Raji (cell line): Measurements from ENCODE around the gene ALAS1.

ENCODE experiments used
- POLR2A ChIP-seq: IDR thresholded peaks from 2 replicates; pipeline ENCODE4 v1.6.1; 2011; ENCODE audit warnings: low read depth, low read length, control low read depth; ENCODE audit not compliant: insufficient read depth

The ALAS1 gene

DNA sequence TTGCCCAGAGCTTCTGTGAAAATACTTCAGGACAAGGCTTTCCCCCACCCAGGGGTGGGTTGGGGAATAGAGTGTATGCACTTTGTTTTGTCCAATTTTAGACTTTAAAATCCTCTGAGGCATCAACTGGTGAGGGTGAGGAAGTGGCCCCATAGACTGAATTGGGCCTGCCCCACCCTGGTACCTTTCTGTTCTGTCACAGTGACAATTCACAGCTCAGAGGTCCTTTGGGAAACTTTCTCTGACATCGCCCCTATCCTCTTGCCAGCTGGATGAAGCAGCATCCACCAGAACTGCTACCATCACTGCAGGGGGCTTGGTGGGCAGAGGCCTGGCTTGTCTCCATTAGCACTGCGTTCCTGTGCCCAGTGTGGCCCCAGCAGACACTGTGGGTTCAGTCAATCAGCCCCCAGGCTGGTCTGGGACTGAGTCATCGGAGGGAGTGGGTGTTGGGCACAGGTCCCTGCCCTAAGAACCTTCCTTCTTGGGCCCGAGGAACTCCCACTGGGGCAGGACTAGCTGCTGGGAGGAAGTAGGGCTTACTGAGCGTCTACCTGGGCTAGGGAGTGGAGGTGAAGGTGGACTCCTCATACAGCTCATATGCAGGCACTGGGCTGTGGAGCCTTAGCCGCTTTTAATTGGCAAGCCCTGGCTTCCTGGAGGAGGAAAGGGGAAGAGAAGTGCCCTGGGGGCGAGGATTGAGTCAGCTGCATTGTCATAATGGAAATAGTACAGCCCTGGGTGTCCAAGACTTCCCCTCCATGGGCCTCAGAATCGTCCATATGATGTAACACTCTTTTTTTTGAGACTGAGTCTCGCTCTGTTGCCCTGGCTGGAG, 46.0 kb downstream of the ALAS1 start:
- no peak; the same call in 1 of the 2 replicates for TF ChIP-seq POLR2A

DNA sequence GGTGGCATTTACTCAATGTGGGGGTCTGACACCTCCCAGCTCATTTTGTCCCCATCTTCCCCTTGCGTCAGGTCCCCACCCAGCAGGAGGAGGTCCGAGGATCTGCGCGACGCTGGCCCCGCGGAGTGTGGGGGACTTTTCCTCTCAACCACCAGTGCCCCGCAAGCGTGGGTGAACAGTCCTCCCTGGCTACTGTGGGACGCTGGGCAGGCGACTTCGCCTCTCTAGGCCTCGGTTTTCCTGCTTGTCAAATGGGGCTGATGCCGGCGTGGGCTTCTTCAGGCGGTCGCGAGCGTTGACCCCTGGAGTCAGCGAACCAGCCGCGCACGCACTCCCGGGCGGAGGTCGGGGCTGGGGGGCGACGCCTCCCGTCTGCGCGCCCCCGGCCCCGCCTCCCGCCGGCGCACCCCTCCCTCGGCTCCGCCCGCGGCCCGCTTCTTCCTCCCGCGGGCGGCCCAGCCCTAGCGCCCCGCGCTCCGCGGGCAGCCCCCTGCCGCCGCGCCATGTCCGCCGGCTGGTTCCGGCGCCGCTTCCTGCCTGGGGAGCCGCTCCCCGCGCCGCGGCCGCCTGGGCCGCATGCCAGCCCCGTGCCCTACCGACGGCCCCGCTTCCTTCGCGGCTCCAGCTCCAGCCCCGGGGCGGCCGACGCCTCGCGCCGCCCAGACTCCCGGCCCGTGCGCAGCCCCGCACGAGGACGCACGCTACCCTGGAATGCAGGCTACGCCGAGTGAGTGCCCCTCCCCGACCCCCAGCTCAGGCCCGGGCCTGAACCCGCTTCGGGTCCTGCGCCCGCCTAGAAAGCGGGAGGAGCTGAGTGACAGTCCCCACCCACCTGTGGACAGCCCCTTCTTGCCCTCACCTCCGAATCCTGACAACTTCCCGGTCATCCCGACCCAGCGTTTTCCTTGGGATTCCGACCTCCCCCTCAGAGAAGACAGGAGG, 47.6 kb downstream of the ALAS1 start, which contains the start of gene PPM1M:
PPM1M (plus strand) TSS at position 438 of the 942 bp plus-strand sequence; CDS start at position 504, 66 bp downstream.
- TF ChIP-seq POLR2A, result no peak

DNA sequence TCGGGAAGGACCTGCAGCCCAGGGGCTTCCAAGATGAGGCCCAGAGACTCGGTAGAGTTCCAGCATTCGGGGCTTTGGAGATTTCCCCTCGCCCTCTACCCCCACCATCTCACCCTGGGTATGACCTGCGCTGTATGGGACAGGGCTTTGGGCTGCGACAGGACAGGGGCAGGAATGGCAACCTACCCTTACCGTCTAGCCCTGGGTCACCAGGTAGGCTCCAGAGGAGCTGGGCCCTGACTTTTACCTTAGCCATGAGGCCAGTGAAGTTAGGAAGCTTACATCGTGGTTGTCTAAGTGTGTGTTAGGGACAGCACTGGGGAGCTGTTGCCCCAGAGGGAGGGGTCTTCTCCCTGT, 48.3 kb downstream of the ALAS1 start:
- TF ChIP-seq POLR2A, result no peak

DNA sequence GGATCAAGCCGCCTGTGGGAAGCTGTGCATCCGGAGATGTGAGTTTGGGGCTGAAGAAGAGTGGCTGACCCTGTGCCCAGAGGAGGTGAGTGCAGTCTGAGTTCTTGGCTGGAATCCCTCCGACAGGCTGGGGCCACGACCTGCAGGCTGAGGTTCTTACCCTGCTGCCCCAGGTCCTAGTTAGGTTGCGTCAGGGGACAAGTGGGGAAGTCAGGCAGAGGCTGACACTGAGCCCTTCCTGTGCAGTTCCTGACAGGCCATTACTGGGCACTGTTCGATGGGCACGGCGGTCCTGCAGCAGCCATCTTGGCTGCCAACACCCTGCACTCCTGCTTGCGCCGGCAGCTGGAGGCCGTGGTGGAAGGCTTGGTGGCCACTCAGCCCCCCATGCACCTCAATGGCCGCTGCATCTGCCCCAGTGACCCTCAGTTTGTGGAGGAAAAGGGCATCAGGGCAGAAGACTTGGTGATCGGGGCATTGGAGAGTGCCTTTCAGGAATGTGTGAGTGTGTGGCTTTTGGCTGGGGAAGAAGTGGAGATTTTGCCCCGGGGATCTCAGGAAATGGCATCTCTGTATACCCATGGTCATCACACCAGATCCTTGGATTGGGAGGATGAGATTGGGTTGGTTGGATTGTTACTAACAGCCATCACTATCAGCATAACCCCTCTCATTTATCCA, 48.9 kb downstream of the ALAS1 start:
- TF ChIP-seq POLR2A, result no peak

DNA sequence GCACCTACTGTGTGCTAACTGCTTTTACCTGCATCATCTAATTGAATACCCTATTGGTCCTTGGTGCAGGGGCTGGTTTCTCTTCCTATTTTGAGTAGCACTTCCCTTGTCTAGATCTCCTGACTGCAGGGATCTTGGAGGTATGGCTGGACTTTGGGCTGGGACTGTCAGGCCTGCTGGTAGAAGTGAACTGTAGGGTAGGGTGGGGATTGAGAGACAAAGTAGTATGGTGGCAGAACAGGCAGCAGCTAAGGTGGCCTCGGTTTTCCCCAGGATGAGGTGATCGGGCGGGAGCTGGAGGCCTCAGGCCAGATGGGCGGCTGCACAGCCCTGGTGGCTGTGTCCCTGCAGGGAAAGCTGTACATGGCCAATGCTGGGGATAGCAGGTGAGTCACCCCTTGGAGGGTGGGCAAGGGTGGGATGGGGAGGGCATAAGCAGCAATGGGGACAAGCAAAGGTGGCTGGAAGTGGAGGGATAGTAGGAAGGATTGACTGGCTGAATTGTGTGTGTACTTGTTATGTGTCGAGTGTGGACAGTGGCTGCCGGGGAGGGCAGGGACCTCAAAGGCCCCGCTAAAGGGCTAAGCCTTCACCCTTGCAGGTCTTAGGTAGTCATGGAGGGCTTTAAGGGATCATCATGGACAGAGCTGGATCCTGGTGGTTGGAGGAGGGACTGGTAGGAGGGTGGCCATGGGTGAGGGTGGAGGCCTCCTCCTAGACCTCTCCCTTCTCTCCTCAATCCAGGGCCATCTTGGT, 49.6 kb downstream of the ALAS1 start:
- TF ChIP-seq POLR2A, result no peak

DNA sequence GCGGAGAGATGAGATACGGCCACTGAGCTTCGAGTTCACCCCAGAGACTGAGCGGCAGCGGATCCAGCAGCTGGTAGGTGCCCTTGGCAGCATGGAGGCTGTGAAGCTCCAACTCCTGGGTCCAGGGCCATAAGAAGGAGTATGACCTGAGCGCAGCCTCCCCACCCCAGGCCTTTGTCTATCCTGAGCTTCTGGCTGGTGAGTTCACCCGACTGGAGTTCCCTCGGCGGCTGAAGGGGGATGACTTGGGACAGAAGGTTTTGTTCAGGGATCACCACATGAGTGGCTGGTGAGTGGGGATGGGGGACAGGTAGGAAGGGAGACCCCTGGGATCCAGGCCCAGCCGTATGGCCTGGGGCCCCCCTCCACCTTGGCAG, 50.2 kb downstream of the ALAS1 start:
- no peak for TF ChIP-seq POLR2A

DNA sequence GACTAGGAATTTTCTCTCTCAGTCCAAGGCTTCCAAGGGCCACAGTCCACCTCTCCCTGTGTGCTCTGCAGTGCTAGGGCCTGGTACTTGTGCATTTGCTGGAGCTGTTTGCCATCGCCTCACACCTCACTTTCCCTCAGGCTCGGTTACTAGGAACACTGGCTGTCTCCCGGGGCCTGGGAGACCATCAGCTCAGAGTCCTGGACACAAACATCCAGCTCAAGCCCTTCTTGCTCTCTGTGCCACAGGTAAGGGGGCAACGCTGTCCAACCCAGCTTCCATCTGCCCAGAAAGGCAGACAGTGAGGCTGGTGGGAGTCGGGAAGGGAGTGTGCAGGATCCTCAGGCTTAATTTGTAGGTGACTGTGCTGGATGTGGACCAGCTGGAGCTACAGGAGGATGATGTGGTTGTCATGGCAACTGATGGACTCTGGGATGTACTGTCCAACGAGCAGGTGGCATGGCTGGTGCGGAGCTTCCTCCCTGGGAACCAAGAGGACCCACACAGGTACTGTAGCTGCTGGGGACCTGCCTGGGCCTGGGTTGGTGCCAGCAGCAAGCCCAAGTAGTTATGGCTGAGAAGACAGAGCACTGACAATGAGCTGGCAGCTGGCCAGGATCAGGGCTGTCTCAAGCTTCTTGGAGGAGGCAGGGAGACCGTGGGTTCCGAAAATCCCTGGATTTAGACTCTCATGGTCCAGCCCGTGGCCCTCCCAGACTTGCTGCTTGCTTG, 51.0 kb downstream of the ALAS1 start:
- no peak for TF ChIP-seq POLR2A

DNA sequence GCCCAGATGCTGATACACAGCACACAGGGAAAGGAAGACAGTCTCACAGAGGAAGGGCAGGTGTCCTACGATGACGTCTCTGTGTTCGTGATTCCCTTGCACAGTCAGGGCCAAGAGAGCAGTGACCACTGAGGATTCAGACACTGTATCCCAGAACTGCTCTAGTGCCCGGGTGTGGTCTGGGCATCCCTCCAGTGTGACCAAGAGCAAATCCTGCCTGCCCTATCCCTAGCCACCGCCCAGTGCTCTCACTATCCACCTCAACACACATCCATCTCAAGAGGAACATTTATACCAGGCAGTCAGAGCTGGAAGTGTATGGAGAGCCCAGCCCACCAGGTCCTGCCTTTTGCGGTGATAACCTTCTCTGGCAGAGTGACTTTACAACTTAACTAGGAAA, 51.7 kb downstream of the ALAS1 start:
- TF ChIP-seq POLR2A, result no peak

DNA sequence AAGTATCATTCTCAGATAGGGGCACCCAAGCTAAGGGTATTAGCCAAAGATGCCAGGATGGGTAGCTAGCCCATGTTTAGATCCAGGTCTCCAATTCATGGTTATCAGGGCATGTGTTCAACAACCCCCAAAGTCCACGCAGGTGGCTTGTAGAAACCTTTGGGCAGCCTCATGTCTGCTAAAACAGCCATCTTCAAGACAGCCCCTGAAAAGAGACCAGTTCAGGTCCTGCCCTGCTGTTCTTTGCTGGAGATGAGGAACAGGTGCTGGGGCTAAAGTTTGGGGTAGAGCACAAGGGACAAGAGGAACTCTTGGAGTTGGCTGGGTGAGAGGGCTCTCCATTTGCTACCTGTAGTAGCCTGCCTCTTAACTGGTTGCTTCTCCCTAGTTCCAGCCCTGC, 52.2 kb downstream of the ALAS1 start:
- no peak for TF ChIP-seq POLR2A

DNA sequence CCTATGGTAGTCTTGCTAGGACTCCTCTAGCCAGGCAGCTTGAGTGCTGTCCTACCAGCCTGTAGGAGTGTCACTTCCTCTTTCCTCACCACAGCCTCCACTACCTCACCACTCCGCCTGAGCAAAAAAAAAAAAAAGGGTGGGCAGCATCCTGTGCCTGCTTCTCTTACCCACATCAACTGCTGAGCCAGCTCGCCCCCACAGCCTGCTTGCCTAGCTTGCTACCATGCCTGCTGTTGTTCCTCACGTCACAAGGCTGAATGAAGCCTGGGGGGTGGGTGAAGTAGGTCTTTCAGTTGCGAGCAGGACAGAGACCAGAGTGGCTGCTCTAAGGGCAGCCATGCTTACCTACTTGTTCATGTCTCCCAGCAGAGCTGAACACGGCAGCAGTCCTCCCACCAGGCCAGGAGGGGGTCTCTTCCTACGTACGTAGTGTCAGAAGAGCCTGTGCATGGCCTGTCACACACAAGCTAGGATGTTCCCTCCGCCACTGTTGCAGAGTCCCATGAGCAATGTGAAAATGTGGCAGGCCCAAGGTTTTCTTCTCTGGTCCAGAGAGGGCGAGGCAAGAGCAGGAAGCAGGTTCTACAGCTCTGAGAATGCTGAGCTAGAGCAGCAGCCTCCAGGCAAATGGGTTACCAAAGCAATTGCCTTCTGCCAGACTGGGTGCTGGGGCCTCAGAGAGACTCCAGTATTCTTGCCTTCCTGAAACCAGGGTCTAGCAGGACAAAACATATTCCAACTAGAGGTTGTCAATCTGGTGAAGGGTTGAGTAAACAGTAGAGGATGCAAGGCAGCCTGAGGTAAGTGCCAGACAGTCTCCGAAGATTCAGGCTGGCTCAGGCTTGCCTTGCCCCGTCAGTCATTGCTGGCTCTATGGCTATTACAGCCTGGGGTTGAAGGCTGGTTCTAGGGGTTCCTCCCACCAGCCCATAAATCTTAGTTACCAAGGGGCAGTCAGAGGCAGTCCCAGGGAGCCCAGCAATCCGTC, 55.6 kb downstream of the ALAS1 start:
- TF ChIP-seq POLR2A, result no peak

DNA sequence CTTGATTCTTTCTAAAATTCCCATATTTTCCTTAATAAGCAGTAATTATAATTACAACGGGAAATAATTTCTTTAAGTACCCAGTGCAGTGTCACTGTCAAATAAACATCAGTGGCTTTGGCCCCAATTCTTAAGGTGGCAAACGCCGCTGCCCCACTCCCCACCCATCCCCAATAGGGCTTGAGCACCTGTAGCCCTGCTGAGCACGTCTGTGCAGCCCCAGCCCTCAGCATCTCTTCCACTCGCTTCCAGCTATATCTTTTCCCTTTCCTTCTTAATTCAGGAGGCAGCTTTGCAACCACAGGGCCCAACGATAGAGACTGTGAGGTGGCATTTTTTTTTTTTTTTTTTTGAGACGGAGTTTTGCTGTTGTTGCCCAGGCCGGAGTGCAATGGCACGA, 56.6 kb downstream of the ALAS1 start:
- TF ChIP-seq POLR2A, result no peak

DNA sequence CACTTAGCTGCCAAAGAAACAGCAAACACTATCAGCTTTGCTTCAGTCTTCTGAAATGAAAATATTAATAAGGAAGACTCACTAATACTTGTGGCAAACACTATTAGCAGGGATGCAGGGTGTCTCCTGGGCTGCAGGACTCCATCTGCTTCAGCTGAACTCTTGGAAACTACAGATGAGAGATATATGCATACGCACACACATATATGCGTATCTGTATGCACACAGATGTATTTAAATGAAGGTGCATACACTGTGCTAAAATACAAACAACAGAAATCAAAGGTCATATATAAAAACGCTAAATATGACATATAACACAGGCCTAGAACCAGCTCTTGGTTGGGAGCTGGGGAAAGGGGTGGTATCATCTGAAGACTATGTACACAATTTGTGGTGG, 58.2 kb downstream of the ALAS1 start:
- no peak for TF ChIP-seq POLR2A

DNA sequence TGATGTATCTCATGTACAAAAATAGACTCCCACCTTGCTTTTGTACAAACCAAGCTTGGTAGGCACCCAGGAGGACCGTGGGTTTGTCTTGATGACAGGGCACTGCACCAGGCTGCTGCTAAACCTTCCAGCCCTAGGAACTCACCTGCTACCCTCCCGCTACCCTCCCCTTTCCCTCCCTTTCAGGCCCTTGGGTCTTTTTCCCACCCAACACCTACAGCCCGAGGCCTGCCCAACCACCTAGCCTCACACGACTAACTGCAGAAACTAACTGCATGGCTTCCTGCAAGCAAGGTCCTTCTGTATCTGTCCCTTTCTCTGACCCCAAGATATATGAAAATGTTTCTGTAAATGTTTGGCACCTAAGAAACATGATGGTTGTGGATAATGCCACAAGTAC, 58.7 kb downstream of the ALAS1 start:
- no peak for TF ChIP-seq POLR2A
